Measurements from ENCODE around the gene TBXA2R.

Gene TBXA2R

GRCh38 chr19:3551792-3552095, 54.9 kb downstream of the TBXA2R start:
- no peak for DNase-seq (ENCODE audit: low spot score)

GRCh38 chr19:3550947-3551791, 55.5 kb downstream of the TBXA2R start:
- no peak for DNase-seq (ENCODE audit: low spot score)

GRCh38 chr19:3549816-3550215, 56.9 kb downstream of the TBXA2R start:
- DNase-seq (ENCODE audit: low spot score): no peak

- no peak for DNase-seq (ENCODE audit: low spot score)
Measured at GRCh38 chr19:3548606-3549005, 58.1 kb downstream of the TBXA2R start.

GRCh38 chr19:3547767-3548282, 58.9 kb downstream of the TBXA2R start:
- no peak for DNase-seq (ENCODE audit: low spot score)

- no peak for DNase-seq (ENCODE audit: low spot score)
Measured at GRCh38 chr19:3547301-3547731, 59.4 kb downstream of the TBXA2R start.

GRCh38 chr19:3546119-3546518, 60.6 kb downstream of the TBXA2R start:
- DNase-seq (ENCODE audit: low spot score): no peak

GRCh38 chr19:3545669-3546034, 61.0 kb downstream of the TBXA2R start:
- DNase-seq (ENCODE audit: low spot score): no peak

- DNase-seq (ENCODE audit: low spot score): no peak
Measured at GRCh38 chr19:3544742-3545668, 61.7 kb downstream of the TBXA2R start.

All from SW480 (cell line).